GM23248 (cell line): ENCODE measurements around the gene SGK1.

Experiments used
- EZH2 ChIP-seq: fragments of 200-600 bp; sonication (generic); IDR thresholded peaks from 2 replicates; pipeline ENCODE4 v1.6.1; 2018; ENCODE audit warnings: antibody characterized with exemption, mild to moderate bottlenecking; ENCODE audit not compliant: insufficient read depth, poor library complexity, severe bottlenecking
- EZH2phosphoT487 ChIP-seq: fragments of 200-600 bp; sonication (generic); IDR thresholded peaks from 2 replicates; pipeline ENCODE4 v1.6.1; 2018; ENCODE audit warnings: antibody characterized with exemption, moderate library complexity, mild to moderate bottlenecking, low read depth; ENCODE audit not compliant: insufficient read depth

- no peak for TF ChIP-seq EZH2
- TF ChIP-seq EZH2phosphoT487: no peak
Measured at GRCh38 chr6:134147034-134147533, 170.8 kb downstream of the SGK1 start.
